ENCODE measurements around the gene IRGQ. TPM values are rescaled to one million over a fixed set of nuclear protein-coding genes. Genes with fewer than 3 reads are reported as not detected.

The IRGQ gene, protein sequence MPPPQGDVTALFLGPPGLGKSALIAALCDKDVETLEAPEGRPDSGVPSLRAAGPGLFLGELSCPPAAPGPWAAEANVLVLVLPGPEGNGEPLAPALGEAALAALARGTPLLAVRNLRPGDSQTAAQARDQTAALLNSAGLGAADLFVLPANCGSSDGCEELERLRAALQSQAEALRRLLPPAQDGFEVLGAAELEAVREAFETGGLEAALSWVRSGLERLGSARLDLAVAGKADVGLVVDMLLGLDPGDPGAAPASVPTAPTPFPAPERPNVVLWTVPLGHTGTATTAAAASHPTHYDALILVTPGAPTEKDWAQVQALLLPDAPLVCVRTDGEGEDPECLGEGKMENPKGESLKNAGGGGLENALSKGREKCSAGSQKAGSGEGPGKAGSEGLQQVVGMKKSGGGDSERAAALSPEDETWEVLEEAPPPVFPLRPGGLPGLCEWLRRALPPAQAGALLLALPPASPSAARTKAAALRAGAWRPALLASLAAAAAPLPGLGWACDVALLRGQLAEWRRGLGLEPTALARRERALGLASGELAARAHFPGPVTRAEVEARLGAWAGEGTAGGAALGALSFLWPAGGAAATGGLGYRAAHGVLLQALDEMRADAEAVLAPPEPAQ
- total RNA-seq = 15.6 and 17.4 TPM in 2 replicates

DNA sequence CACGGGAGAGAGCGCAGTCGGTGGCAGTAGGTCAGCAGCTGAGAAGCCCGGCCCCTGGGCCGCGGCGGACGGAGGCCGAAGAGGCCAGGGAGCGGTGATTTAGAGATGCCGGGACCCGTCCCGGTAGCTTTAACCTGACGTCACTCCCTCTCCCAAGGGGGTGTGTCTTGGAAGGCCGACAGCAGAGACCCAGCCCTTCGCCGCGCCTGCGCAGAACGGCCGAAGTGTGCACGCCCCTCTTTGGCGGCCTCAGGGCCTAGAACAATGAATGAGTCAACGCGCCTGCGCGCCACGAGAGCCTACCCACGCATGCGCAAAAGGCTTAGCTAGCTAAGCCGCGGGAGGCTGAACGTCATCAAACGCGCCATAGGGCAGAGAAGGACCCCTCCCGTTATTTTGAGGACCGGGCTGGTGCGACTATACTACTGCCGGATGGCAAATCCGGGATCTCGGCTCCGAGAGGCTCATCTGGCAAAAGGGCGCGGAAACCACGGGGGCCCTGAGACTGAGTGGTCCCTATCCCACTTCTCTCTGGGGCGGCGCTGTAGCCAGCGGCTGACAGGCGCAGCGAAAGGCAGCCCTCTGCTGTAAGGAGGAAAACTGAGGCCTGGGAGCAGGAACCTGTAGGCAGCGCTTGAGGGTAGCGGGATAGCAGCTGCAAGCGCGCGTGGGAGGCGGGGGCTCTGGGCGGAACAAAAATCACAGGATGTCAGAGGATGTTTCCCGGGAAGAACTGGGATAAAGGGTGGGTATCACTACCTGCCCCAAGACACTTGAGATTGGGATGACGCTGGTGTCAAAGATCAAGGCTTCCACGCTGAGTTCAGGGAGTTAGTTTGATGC, at the start of gene IRGQ, which contains the start of gene ZNF576:
Gene IRGQ (minus strand): TSS at position 136 of the 843 bp plus-strand sequence. CDS start 796 bp downstream, outside the sequence.
Gene ZNF576 (plus strand): TSS at position 597 of the 843 bp plus-strand sequence. CDS start 514 bp downstream, outside the sequence.

DNA sequence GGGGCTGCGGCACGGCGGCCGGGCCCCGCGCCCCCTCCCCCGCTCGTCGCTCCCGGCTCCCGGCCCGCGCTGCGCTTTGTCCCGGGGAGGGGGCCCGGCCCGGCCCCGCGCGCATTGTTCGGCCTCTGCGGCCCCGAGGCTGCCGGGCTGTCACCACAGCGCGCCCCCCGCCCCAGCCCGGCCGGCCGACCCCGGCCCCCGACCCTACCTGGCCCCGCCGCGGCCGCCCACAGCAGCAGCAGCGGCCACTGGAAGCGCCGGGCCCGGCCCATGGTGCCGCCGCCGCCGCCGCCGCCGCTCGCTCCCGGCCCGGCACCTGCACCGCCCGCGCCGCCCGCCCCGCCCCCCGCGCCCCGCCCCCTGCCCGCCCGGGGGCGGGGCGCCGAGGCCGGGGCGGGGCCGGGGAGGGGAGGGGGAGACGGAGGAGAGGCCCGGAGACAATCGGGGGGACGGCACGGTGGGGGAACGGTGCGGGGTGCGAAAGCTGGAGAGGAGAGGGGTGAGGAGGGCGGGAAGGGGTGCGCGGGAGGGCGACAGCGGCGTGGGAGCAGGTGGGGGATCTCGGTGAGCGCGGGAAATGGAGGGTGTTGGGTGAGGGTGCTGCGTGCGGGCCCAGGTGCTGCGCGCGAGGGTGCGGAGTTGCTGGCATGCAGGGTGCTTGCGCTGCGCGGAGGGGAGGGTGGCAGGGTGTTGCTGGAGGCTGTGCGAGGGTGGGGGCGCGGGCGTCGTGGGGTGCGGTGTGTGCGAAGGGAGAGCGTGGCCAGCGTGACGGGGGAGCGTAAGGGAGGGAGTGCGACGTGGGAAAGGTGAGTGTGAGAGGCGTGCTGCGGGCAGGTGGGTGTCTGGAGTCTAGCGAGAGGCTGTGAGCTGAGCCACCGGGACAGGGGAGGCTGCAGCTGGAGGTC, 43.8 kb upstream of the IRGQ start, which contains the start of gene CADM4:
Gene CADM4 (minus strand): TSS at position 332 of the 905 bp plus-strand sequence. CDS start 60 bp downstream, at position 272.

DNA sequence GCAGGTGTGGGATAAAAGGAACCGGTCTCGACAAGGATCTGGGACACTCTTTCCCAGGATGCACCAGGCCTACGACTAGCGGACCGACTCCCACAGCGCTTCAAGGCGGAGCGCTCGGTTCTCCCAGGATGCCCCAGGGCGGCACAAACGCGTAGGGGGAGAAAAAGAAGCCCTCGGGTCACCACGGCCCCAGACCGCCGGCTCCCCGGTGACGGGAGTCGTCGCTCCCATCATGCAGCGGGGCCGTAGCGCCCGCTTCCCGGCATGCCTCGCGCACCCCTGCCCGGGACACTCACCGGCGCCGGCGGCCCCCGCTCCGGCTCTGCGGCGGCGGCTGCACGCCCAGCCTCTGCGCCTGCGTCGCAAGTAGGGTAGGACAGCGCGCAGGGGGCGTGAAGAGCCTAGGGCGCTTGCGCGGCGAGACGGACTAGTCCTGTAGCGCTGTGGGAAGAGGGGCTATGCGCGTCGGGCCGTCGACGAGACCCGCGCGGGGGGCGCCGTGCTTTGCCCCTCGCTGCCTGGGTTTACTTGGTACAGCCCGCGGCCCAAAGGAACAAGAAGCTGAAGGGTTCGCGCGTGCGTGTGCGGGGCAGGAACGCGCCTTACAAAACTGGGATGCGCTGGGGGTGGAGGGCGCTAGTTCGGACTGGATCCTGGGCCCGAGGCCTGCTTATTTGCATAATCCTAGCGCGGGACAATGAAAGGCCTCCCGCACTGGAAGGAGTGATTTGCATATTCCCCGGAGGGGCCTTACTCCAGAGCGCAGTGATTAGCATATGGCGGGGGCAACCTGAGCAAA, 23.5 kb upstream of the IRGQ start, which contains the start of gene ZNF428:
Gene ZNF428 (minus strand): TSS at position 368 of the 799 bp plus-strand sequence. CDS start 5,325 bp downstream, outside the sequence.

DNA sequence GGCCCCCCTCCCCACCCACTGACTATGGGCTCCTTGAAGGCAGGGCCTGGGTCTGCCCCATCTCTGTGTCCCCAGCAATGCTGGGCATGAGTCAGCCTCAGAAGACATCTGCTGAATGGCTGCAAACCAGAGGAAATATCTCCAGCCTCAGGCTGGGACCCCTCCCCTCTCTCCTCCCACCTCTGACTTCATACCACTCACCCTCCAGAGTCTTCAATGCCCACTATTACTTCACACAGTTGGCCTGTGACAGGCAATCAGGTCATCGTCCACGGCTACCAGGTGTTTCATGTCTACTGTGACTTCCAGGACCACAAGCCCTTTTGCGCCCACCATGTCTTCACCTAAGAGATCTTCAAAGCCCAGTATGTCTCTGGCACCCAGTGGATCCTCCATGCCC, 15.9 kb upstream of the IRGQ start, which contains the start of gene SRRM5:
Gene SRRM5 (plus strand): TSS at position 301 of the 400 bp plus-strand sequence. CDS start 34 bp downstream, at position 335.

DNA sequence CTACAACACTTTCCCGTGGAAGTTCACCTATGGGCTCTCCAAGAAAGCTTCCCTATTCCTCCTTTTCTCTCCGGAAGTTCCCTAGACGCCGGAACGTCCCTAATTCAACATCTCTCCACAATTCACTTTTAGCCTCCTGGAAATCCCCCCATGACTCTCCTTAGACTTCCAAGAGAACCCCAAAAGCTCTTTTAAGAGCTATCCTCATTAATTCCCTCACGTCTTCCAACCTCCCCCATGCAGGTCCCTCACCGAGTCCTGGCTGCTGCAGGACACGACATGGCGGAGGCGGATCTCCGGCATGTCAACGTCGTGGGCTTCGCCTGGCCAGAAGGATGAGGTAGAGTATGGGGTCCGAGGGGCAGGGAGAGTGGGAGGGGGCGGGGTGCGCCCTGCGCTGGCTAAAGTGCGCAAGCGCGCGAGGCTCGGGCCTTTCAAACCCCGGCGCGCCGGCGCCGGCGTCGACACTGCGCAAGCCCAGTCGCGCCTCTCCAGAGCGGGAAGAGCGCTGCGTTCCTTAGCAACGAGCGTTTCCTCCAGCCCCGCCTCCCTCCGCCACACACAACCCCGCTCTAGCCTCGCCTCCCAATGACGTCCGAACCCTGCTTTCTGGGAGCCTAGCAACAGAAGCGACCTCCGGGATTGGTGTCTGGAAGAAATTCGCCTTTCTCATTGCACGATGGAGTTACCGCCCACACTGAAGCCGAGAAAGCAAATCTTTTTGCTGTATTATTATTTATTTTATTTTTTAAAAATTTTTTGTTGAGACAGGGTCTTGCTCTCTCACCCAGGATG, 20.6 kb downstream of the IRGQ start, which contains the start of the genes PINLYP and XRCC1:
Gene PINLYP (plus strand): TSS at position 646 of the 795 bp plus-strand sequence. CDS start 1,391 bp downstream, outside the sequence.
Gene XRCC1 (minus strand): TSS at position 372 of the 795 bp plus-strand sequence. CDS start 69 bp downstream, at position 303.

Other genes starting within 250 kb of the IRGQ start
- 0.09 TPM in 1 of 2 replicates, not detected in the other for gene CD177, start 242.4 kb downstream of the IRGQ start, total RNA-seq
- gene TEX101, start 181.2 kb downstream of the IRGQ start, total RNA-seq = not detected in 2 replicates
- gene LYPD3, start 130.5 kb downstream of the IRGQ start, total RNA-seq = 0.09 and 0.14 TPM in 2 replicates
- 15.4 and 19.2 TPM in 2 replicates for gene PHLDB3, start 91.4 kb downstream of the IRGQ start, total RNA-seq
- 92.9 and 117 TPM in 2 replicates for gene ETHE1, start 68.9 kb downstream of the IRGQ start, total RNA-seq
- gene ZNF575, start 62.9 kb downstream of the IRGQ start, total RNA-seq = 0.14 and 0.28 TPM in 2 replicates
- 7.7 and 11.8 TPM in 2 replicates for gene XRCC1, start 20.6 kb downstream of the IRGQ start, total RNA-seq
- gene PINLYP, start 20.3 kb downstream of the IRGQ start, total RNA-seq = 0.55 and 1.4 TPM in 2 replicates
- 7.1 and 11.4 TPM in 2 replicates for gene ZNF576, start 461 bp upstream of the IRGQ start, total RNA-seq
- not detected in 2 replicates for gene SRRM5, start 16.0 kb upstream of the IRGQ start, total RNA-seq
- 35.0 and 37.5 TPM in 2 replicates for gene ZNF428, start 23.5 kb upstream of the IRGQ start, total RNA-seq
- gene CADM4, start 43.7 kb upstream of the IRGQ start, total RNA-seq = 2.0 and 3.0 TPM in 2 replicates
- gene PLAUR, start 74.0 kb upstream of the IRGQ start, total RNA-seq = 75.2 and 84.7 TPM in 2 replicates
- gene IRGC, start 119.9 kb upstream of the IRGQ start, total RNA-seq = not detected in 2 replicates
- 5.5 and 7.4 TPM in 2 replicates for gene SMG9, start 158.8 kb upstream of the IRGQ start, total RNA-seq
- gene KCNN4, start 184.8 kb upstream of the IRGQ start, total RNA-seq = 0.28 and 0.55 TPM in 2 replicates
- 0.14 and 0.74 TPM in 2 replicates for gene LYPD5, start 206.3 kb upstream of the IRGQ start, total RNA-seq
- gene ZNF283, start 231.2 kb upstream of the IRGQ start, total RNA-seq = 11.4 and 14.1 TPM in 2 replicates

All from smooth muscle cell of bladder (primary cell).